Measurements from ENCODE around the gene PRM3. TPM values are rescaled to one million over a fixed set of nuclear protein-coding genes. Genes with fewer than 3 reads are reported as not detected.

Gene PRM3
- total and polyA plus RNA-seq, 2 of the 8 experiments (the other 6 are each of a cell fraction or from before 2014, with no cell fraction given), result not detected

GRCh38 chr16:11245222-11245737 lies 28.1 kb downstream of the PRM3 start (continued):
- TF ChIP-seq CHD7 (IDR thresholded peaks at IDR 0.05; ENCODE audit: insufficient replicate concordance, low read length), result no peak
- no peak for TF ChIP-seq EZH2 (IDR thresholded peaks at IDR 0.05; ENCODE audit: low read depth, low read length, severe bottlenecking)
- TF ChIP-seq BRCA1 (IDR thresholded peaks at IDR 0.05; ENCODE audit: low read depth, low read length), result no peak
- TF ChIP-seq TAF1 (IDR thresholded peaks at IDR 0.05; ENCODE audit: low read depth, low read length), result no peak
- TF ChIP-seq SRF (IDR thresholded peaks at IDR 0.05; ENCODE audit: low read depth, low read length), result no peak
- no peak for TF ChIP-seq RXRA (IDR thresholded peaks at IDR 0.05; ENCODE audit: insufficient read depth, low read depth, low read length)
- TF ChIP-seq E2F6 (IDR thresholded peaks at IDR 0.05), result no peak
- TF ChIP-seq SIN3A (conservative IDR thresholded peaks at IDR 0.05 in 1 of 2, IDR thresholded peaks at IDR 0.05 in 1 of 2; ENCODE audit: low read depth in 1 of 2, low read length in 2 of 2), result no peak
- no peak for TF ChIP-seq BCL11A (IDR thresholded peaks at IDR 0.05; ENCODE audit: low read depth in 2 of 2, low read length in 2 of 2)
- no peak for TF ChIP-seq KDM1A (IDR thresholded peaks at IDR 0.05; ENCODE audit: borderline replicate concordance, low read length)
- no peak for TF ChIP-seq RFX5 (IDR thresholded peaks at IDR 0.05; ENCODE audit: borderline replicate concordance, low read depth, low read length)
